ENCODE data around the gene GLOD5. TPM values are rescaled to one million over a fixed set of nuclear protein-coding genes. Genes with fewer than 3 reads are reported as not detected.
A peak's percentile ranks its signal among the peaks of the same experiment; 100 is the strongest.

The GLOD5 gene
- total RNA-seq, 3 donors from 2014 or later (not counting 1 experiment from before 2014, with no cell fraction given): not detected

GRCh38 chrX:48786825-48787504 is 25.4 kb downstream of the GLOD5 start:
- DNase-seq (no peak), ATAC-seq (no peak)
- intact Hi-C loops (cut with micrococcal nuclease): no loop called here
- no peak for TF ChIP-seq CTCF (IDR thresholded peaks at IDR 0.05)
- H3K4me3 ChIP-seq (ENCODE audit: low read length): no peak overlapping the region
- no peaks in the 10 kb centered on the region for H3K9me3 ChIP-seq (ENCODE audit: control insufficient read depth, insufficient read depth, low read length)
- Mint-ChIP-seq H3K27ac (no peak overlapping the region), H3K36me3 (no peaks in the 10 kb centered on the region), H3K4me1 (peaks cover 0 to 24% of the 10 kb centered on the region in 2 donors), H3K4me3 (no peak overlapping the region), H3K9me3 (no peaks in the 10 kb centered on the region), H3K27me3 (ENCODE audit: low read depth in 2 of 2) (peaks cover 0 to 9% of the 10 kb centered on the region in 2 donors)
- H3K27ac ChIP-seq (ENCODE audit: low read length): no peak overlapping the region
- H3K27me3 ChIP-seq (ENCODE audit: control insufficient read depth, insufficient read depth, low read length): no peaks in the 10 kb centered on the region
- WGBS (ENCODE audit: insufficient coverage): 93% methylated on average over 6 of the region's 6 CpGs
- H3K4me1 ChIP-seq (ENCODE audit: control insufficient read depth, insufficient read depth, low read length): peaks cover 8% of the 10 kb centered on the region
- no peaks in the 10 kb centered on the region for H3K36me3 ChIP-seq (ENCODE audit: control insufficient read depth, insufficient read depth, low read length)

- Histone ChIP-seq H3K9me3 (ENCODE audit: control insufficient read depth, insufficient read depth, low read length) (no peaks in the 10 kb centered on the region), H3K4me3 (ENCODE audit: low read length) (no peak overlapping the region), H3K27ac (ENCODE audit: low read length) (no peak overlapping the region), H3K4me1 (ENCODE audit: control insufficient read depth, insufficient read depth, low read length) (peaks cover 8% of the 10 kb centered on the region), H3K27me3 (ENCODE audit: control insufficient read depth, insufficient read depth, low read length) (no peaks in the 10 kb centered on the region), H3K36me3 (ENCODE audit: control insufficient read depth, insufficient read depth, low read length) (no peaks in the 10 kb centered on the region)
- Mint-ChIP-seq H3K27ac (no peak overlapping the region), H3K9me3 (no peaks in the 10 kb centered on the region), H3K4me3 (no peak overlapping the region), H3K4me1 (peaks cover 0 to 24% of the 10 kb centered on the region in 2 donors), H3K27me3 (ENCODE audit: low read depth in 2 of 2) (peaks cover 0 to 9% of the 10 kb centered on the region in 2 donors), H3K36me3 (no peaks in the 10 kb centered on the region)
- no peak for TF ChIP-seq CTCF (IDR thresholded peaks at IDR 0.05)
- ATAC-seq (no peak), DNase-seq (no peak)
- WGBS (ENCODE audit: insufficient coverage): 75% methylated on average over 15 of the region's 17 CpGs
- intact Hi-C loops (cut with micrococcal nuclease): no loop called here
These were observed 26.2 kb downstream of the GLOD5 start for GRCh38 chrX:48787505-48788443.

GRCh38 chrX:48789366-48790220 is 28.0 kb downstream of the GLOD5 start:
- DNase-seq: no peak
- intact Hi-C loops (cut with micrococcal nuclease): no loop called here
- Mint-ChIP-seq H3K27me3 (ENCODE audit: low read depth in 2 of 2) (peaks cover 0 to 9% of the 10 kb centered on the region in 2 donors), H3K9me3 (no peaks in the 10 kb centered on the region), H3K36me3 (no peaks in the 10 kb centered on the region), H3K4me3 (no peak overlapping the region), H3K4me1 (peaks cover 0 to 24% of the 10 kb centered on the region in 2 donors), H3K27ac (peak overlapping the region in 1 of 2 donors; percentile 59)
- no peak for TF ChIP-seq CTCF (IDR thresholded peaks at IDR 0.05)
- ATAC-seq: peak in 2 of 3 donors; percentile 10 to 79
- peaks cover 8% of the 10 kb centered on the region for H3K4me1 ChIP-seq (ENCODE audit: control insufficient read depth, insufficient read depth, low read length)
- no peaks in the 10 kb centered on the region for H3K9me3 ChIP-seq (ENCODE audit: control insufficient read depth, insufficient read depth, low read length)
- H3K4me3 ChIP-seq (ENCODE audit: low read length): no peak overlapping the region
- H3K36me3 ChIP-seq (ENCODE audit: control insufficient read depth, insufficient read depth, low read length): no peaks in the 10 kb centered on the region
- H3K27ac ChIP-seq (ENCODE audit: low read length): no peak overlapping the region
- no peaks in the 10 kb centered on the region for H3K27me3 ChIP-seq (ENCODE audit: control insufficient read depth, insufficient read depth, low read length)
- 3% methylated on average over 4 of the region's 7 CpGs for WGBS (ENCODE audit: insufficient coverage)
